ENCODE data around the gene PRPF18.

PRPF18 gene

DNA sequence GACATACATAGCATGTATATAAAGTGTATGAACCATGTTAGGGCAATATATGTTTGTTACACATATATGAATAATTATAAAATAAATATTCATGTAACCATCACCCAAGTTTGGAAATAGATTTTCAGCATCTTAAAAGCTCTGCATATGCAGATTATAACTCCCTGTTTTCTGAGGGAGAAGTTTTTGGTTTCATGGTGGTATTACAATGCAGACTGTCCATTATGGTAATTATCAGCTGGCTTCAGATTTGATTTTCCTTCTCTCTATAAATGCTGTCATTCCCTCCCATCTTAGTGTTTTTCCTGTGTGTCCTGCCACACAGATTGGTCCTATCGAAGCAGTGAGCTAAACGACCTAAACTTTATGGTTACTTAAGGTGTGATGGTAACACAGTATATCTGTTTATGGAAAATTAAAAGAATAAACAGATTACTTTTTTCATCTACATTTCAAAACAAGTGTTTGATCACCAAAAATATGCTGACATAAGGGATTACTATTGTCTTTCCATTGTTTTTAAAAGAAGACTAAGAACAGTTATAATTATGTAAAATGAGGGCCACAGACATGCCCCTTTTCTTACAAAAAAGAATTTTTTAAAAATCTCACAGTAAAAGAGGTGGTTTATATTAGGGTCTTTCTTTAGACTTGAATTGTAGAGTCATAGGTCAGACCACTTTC, 17.7 kb downstream of the PRPF18 start:
- DNase-seq (ENCODE audit: low read depth in 1 of 2, low spot score in 1 of 2) = no peak

DNA sequence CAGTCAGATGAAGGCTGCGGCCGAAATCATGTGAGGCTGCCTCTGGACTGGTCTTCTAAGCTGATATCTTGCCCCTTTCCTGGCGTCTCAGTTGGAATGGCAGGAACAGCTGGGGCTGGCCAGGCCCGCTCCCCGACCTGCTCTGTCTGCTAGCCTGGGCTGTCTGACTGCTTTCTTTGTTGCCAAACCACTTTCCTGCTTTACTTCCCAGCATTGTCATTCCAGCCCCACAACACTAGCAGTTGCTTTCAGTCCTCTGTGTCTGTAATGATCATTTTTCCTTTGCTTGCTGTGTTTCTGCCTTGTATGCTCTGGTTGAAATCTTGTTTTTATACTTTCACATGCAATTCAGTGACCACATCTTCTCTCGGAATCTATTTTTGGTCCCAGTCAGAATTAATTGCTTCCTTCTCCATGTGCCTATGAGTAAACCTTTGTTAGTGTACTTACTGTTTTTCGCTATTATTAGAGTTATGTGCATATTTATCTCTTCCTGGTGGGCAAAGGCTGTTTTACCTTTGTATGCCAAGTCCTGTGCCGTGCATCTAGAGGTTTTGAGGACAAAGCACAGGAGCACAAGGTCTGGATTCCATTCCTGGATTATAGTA, 21.6 kb downstream of the PRPF18 start:
- no peak for DNase-seq (ENCODE audit: low read depth in 1 of 2, low spot score in 1 of 2)

DNA sequence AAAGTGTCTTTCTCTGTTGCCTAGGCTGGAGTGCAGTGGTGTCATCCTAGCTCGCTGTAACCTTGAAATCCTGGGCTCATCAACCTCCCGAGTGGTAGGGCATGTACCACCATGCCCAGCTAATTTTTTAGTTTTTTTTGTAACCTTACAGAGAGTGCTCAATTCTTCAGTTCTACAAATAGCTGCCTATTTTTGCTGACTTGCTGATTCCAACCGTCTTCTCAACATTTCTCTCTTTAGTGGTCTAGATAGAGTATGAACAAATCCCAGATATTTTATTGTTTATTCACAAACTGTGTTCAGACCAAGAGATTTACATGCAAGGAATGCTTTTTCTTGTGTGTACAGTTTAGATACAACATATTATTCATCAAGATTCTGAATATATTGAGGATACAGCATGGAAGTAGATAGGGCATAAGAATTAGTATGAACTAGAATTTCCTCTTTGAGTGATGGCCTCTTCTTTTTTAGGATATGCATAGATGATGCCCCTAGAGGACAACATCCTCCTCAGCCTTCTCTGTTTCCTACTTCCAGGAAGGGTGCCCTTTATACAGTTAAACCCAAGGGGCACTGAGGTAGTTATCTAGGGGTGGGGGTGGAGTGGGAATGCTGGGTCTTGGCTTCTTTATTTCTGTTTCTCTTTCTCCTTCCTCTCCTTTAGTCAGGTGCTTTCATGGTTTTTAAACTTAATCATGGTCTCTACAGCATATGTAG, 26.0 kb downstream of the PRPF18 start:
- no peak for DNase-seq (ENCODE audit: low read depth in 1 of 2, low spot score in 1 of 2)

- no peak for DNase-seq (ENCODE audit: low read depth in 1 of 2, low spot score in 1 of 2)
Measured at GRCh38 chr10:13613519-13613918, 26.8 kb downstream of the PRPF18 start.

DNA sequence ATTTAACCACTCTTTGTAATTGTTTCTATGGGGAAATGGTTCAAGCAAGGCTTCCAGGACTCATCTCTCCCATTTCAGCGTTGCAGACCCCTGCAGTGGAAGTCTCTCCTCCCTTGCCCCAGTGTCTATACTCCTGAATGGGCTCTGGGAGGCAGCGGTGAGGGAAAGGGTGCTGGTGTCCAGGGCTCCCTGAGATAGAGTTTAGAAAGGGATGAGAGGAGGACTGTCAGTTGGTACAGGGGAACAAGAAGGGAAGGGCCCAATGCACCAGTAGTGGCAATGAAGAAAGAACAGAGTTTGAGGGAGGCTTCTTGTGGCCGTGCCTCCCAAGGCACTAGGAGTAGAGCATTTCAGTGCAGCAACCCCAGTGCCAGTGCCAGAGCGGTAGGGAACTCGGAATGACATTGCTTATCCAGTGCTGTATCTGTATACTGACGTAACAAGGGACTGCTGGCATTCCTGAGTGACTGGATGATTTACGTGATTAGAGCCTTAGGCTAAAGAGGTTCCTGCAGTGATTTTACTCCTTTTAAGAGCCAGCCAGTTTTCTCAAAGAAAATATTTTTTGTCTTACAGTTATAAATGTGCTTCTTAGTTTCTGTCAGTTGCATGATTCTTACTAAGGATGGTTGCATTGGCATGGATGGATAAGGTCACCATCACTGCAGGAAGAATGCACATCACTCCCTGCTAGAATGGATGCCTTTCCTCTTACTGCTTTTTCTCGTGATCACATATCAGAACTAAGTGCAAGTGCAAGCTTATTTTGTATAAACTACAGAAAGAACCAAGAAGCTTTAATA, 28.0 kb downstream of the PRPF18 start:
- DNase-seq (ENCODE audit: low read depth in 1 of 2, low spot score in 1 of 2) = no peak

GRCh38 chr10:13615650-13616300, 29.0 kb downstream of the PRPF18 start:
- DNase-seq (ENCODE audit: low read depth in 1 of 2, low spot score in 1 of 2) = no peak

GRCh38 chr10:13617116-13617515, 30.4 kb downstream of the PRPF18 start:
- DNase-seq (ENCODE audit: low read depth in 1 of 2, low spot score in 1 of 2) = no peak

DNA sequence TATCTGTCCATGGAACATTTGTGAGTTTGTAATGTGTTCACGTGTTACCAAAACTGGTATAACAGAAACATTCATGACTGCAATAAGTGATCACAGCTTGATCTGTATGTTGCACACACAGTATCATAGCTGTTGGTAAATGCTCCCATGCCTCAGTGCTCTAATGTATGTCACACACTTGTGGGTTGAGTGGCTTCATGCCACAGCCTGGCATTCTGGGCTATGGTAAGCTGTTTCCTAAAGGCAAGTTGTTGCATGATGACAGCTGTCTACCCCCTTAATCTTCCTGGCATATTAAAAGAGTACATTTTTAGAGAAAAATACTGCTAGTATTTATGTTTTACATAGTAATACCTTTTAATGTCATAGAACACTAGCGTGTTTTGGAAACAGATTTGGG, 35.2 kb downstream of the PRPF18 start:
- no peak for DNase-seq (ENCODE audit: low read depth in 1 of 2, low spot score in 1 of 2)

DNA sequence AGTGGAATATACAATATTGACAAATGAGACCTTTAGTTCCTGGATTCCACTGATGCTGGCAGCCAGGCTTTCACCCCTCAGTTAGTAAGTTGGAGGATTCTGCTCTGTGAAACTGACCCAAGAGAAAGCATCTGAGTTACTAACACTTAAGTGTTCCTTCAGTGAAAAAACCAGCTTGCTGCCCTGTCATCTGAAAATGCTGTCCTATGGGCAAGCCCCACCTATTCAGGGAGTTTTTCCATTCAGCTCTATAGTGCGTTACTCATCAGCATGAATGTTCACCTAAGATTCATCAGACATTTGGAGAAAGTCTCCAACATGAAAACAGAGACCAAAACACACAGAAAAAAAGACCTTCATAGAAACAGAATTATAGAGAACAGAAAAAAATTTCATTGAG, 37.9 kb downstream of the PRPF18 start:
- DNase-seq (ENCODE audit: low read depth in 1 of 2, low spot score in 1 of 2) = no peak

DNA sequence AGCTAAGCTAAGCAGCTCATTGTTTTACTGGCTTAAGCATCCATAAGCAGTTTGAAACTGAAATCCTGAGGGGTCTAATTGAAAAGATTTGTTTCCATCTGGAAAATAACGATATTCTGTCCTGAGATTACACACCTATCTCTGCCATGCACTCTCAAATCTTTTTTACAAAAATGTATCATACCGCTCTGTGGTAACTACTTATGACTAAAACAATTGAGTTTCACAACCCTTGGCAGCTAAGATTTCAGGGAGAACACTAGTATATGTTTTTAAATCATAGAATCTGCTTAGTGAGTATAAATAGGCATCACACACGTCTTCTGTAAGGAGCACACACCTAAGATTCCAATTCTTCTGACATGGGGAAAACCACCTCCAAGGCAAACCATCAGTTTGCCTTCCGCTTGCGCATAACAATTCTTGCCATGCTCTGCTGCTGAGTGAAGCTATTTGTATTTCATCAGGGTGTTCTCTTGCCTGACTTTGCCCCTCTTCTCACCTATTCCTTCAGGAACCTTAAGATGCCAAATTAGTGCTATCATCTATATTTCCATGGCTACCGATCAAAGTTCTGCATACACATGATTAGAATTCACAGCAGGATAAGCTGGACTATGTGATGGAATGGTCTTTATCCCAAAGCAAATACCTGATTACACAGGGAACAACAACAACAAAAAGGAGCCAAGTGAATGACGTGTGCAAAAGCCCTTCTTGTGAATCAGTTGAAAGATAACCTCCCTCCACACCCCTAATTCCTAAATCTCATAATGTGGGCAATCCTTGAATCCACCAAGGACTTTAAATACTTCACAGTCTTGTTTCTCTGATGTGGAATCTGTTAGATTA, 40.9 kb downstream of the PRPF18 start:
- no peak for DNase-seq (ENCODE audit: low read depth in 1 of 2, low spot score in 1 of 2)

DNA sequence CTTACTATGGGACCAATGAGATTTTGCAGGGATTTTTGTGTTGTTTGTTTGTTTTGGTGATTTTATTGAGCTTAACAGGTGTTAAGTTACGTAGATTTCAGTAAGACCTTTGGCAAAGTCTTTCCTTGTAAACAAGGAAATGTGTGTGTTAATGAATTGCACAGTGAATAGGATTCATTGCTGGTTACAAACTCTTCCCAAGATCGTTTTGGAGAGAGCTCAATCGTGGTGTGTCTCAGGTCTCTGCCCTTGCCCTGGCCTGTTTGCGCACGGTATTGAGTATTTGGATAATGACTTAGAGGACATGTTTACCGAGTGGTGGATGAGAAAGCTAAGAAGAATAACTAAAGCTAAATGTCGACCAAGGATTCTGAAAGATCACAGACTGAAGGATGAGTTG, 41.9 kb downstream of the PRPF18 start:
- DNase-seq (ENCODE audit: low read depth in 1 of 2, low spot score in 1 of 2) = no peak

- DNase-seq (ENCODE audit: low read depth in 1 of 2, low spot score in 1 of 2) = no peak
Measured at GRCh38 chr10:13629116-13629515, 42.4 kb downstream of the PRPF18 start.

DNA sequence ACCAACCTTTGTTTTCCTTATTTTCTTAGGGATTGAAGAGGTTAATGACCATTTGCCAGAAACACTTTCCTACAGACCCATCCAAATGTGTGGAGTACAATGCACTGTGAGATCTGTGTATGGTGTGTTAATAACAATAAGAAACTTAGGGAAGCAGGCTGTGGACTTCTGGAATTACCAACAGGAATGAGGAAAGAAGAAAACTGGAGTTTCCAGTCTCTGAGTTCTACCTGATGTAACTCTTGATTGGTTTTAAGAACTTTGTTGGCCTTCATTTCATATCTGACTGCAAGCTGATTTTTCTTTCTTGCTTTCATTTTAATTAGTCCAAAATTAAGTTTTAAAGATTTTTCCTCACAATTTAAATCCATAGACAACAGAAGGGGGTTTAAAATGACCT, 43.5 kb downstream of the PRPF18 start:
- DNase-seq (ENCODE audit: low read depth in 1 of 2, low spot score in 1 of 2) = no peak

GRCh38 chr10:13631594-13631993, 44.8 kb downstream of the PRPF18 start:
- no peak for DNase-seq (ENCODE audit: low read depth in 1 of 2, low spot score in 1 of 2)

DNA sequence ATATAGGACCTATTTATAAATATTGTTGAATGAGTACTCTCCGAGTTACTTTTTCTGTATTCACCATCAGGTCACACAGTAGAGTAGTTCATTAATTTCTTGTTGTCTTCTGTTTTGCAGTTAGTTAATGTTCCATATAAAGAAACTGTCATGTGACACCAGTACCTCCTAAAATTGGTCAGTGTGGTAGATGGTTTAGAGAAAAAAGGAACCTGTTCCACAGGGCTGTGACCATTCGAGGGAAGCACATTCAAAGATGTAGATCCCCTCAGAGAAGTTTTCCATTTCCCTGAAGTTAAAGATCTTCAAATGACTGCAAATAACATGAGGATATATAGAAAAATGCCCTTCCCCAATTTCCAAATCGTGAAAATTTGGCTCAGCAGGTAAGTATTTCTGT, 45.7 kb downstream of the PRPF18 start:
- DNase-seq (ENCODE audit: low read depth in 1 of 2, low spot score in 1 of 2) = no peak

GRCh38 chr10:13632884-13633440, 46.2 kb downstream of the PRPF18 start:
- no peak for DNase-seq (ENCODE audit: low read depth in 1 of 2, low spot score in 1 of 2)

DNA sequence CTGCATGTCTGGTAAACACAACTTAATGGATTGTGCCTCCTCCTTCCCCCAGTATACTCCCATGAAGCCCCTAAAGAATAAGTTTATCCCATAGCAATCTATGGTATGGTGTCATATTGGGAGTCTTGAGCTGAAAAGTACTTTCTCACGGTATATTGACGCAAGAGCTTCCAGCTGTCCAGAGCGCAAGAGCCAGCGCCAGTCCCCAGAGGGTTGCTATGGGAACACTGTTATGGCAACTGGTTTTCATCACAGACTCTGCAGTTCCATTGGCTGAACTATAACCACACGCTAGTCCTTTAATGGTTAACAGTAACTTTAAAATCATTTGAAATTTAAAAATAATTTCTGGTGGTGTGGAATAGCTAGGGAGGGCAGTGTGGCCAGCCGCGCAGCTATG, 46.9 kb downstream of the PRPF18 start:
- no peak for DNase-seq (ENCODE audit: low read depth in 1 of 2, low spot score in 1 of 2)

GRCh38 chr10:13634207-13634606, 47.4 kb downstream of the PRPF18 start:
- no peak for DNase-seq (ENCODE audit: low read depth in 1 of 2, low spot score in 1 of 2)

DNA sequence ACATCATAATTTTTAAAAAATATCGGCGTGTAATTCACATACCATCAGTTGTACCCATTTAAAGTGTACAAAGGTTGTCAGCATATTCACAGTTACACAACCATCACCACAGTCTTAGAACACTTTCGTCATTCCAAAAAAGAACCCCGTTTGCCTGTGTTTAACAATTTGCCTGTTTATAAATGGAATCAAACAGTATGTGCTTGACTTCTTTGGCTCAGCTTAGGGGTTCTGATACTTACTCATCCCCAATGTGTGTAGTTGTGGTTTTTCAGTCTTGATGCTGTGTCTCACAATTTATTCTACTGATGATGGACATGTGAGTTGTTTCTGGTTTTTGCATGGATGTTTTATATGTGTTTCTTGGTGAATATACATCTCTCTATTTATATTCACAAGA, 50.0 kb downstream of the PRPF18 start:
- no peak for DNase-seq (ENCODE audit: low read depth in 1 of 2, low spot score in 1 of 2)

- DNase-seq (ENCODE audit: low read depth in 1 of 2, low spot score in 1 of 2) = no peak
Measured at GRCh38 chr10:13637303-13637856, 50.6 kb downstream of the PRPF18 start.

All from stimulated activated CD4-positive, alpha-beta T cell treated with anti-CD3 and anti-CD28 coated beads, Interleukin-15, amount 100 ng/mL, for 1 hour (primary cell).